ENCODE data around the gene DIO3. TPM values are rescaled to one million over a fixed set of nuclear protein-coding genes. Genes with fewer than 3 reads are reported as not detected.

The DIO3 gene
- total RNA-seq, 1 donor from 2014 or later, result 0.51 TPM

GRCh38 chr14:101590616-101591015 is 29.3 kb downstream of the DIO3 start:
- no peaks in the 10 kb centered on the region for H3K36me3 Mint-ChIP-seq (ENCODE audit: low read depth)
- TF ChIP-seq CTCF (conservative IDR thresholded peaks at IDR 0.05), result no peak
- H3K4me3 Mint-ChIP-seq, result no peak overlapping the region
- peaks cover 2% of the 10 kb centered on the region for H3K9me3 Mint-ChIP-seq
- peaks cover 16% of the 10 kb centered on the region for H3K4me1 Mint-ChIP-seq
- no peak overlapping the region for H3K27ac Mint-ChIP-seq (ENCODE audit: unreplicated experiment)
- DNase-seq (ENCODE audit: low read depth, low spot score), result no peak
- no peaks in the 10 kb centered on the region for H3K27me3 Mint-ChIP-seq (ENCODE audit: low read depth)

- Mint-ChIP-seq H3K4me3 (no peak overlapping the region), H3K9me3 (peaks cover 4% of the 10 kb centered on the region), H3K27me3 (ENCODE audit: low read depth) (no peaks in the 10 kb centered on the region), H3K27ac (ENCODE audit: unreplicated experiment) (no peak overlapping the region), H3K36me3 (ENCODE audit: low read depth) (no peaks in the 10 kb centered on the region), H3K4me1 (peaks cover 16% of the 10 kb centered on the region)
- TF ChIP-seq CTCF (conservative IDR thresholded peaks at IDR 0.05), result no peak
- DNase-seq (ENCODE audit: low read depth, low spot score), result no peak
These were observed 29.8 kb downstream of the DIO3 start for GRCh38 chr14:101591121-101591520.

- no peaks in the 10 kb centered on the region for H3K27me3 Mint-ChIP-seq (ENCODE audit: low read depth)
- peaks cover 5% of the 10 kb centered on the region for H3K9me3 Mint-ChIP-seq
- no peak for DNase-seq (ENCODE audit: low read depth, low spot score)
- no peak overlapping the region for H3K4me3 Mint-ChIP-seq
- H3K36me3 Mint-ChIP-seq (ENCODE audit: low read depth), result no peaks in the 10 kb centered on the region
- TF ChIP-seq CTCF (conservative IDR thresholded peaks at IDR 0.05), result no peak
- peaks cover 14% of the 10 kb centered on the region for H3K4me1 Mint-ChIP-seq
- no peak overlapping the region for H3K27ac Mint-ChIP-seq (ENCODE audit: unreplicated experiment)
These were observed 30.3 kb downstream of the DIO3 start for GRCh38 chr14:101591582-101591981.

- Mint-ChIP-seq H3K27me3 (ENCODE audit: low read depth) (no peaks in the 10 kb centered on the region), H3K9me3 (peaks cover 11% of the 10 kb centered on the region), H3K36me3 (ENCODE audit: low read depth) (peaks cover 2% of the 10 kb centered on the region), H3K4me3 (no peak overlapping the region), H3K4me1 (peaks cover 6% of the 10 kb centered on the region), H3K27ac (ENCODE audit: unreplicated experiment) (no peak overlapping the region)
- DNase-seq (ENCODE audit: low read depth, low spot score), result no peak
- TF ChIP-seq CTCF (conservative IDR thresholded peaks at IDR 0.05), result no peak
These were observed 32.3 kb downstream of the DIO3 start for GRCh38 chr14:101593411-101594238.

GRCh38 chr14:101594511-101595148 is 33.3 kb downstream of the DIO3 start:
- peaks cover 11% of the 10 kb centered on the region for H3K9me3 Mint-ChIP-seq
- H3K4me1 Mint-ChIP-seq, result no peaks in the 10 kb centered on the region
- no peaks in the 10 kb centered on the region for H3K27me3 Mint-ChIP-seq (ENCODE audit: low read depth)
- no peak overlapping the region for H3K4me3 Mint-ChIP-seq
- no peak for TF ChIP-seq CTCF (conservative IDR thresholded peaks at IDR 0.05)
- peaks cover 2% of the 10 kb centered on the region for H3K36me3 Mint-ChIP-seq (ENCODE audit: low read depth)
- no peak for DNase-seq (ENCODE audit: low read depth, low spot score)
- no peak overlapping the region for H3K27ac Mint-ChIP-seq (ENCODE audit: unreplicated experiment)

Measured in neural crest cell (in vitro differentiated cells).